ENCODE measurements around the gene CXCR6.

The CXCR6 gene

GRCh38 chr3:45943207-45943846 is at the start of gene CXCR6:
Gene CXCR6, plus strand, starts transcription at chr3:45943464. Its CDS starts 3,018 bp downstream, at chr3:45946482.
- no peak for FAIRE-seq

- FAIRE-seq = no peak
Measured at GRCh38 chr3:45894015-45894414, 49.2 kb upstream of the CXCR6 start.

GRCh38 chr3:45895686-45896468 is 47.4 kb upstream of the CXCR6 start:
- no peak for FAIRE-seq

- FAIRE-seq = no peak
Measured at GRCh38 chr3:45896956-45897355, 46.3 kb upstream of the CXCR6 start.

- FAIRE-seq = no peak
Measured at GRCh38 chr3:45904931-45905330, 38.3 kb upstream of the CXCR6 start.

- FAIRE-seq = no peak
Measured at GRCh38 chr3:45905755-45906154, 37.5 kb upstream of the CXCR6 start.

GRCh38 chr3:45906681-45907407 is 36.4 kb upstream of the CXCR6 start:
- no peak for FAIRE-seq

GRCh38 chr3:45907769-45908705 is 35.2 kb upstream of the CXCR6 start:
- no peak for FAIRE-seq

GRCh38 chr3:45908761-45909160 is 34.5 kb upstream of the CXCR6 start:
- FAIRE-seq = no peak

- FAIRE-seq = no peak
Measured at GRCh38 chr3:45909542-45909941, 33.7 kb upstream of the CXCR6 start.

- no peak for FAIRE-seq
Measured at GRCh38 chr3:45910892-45911291, 32.4 kb upstream of the CXCR6 start.

GRCh38 chr3:45911511-45912226 is 31.6 kb upstream of the CXCR6 start:
- FAIRE-seq = no peak

- FAIRE-seq = no peak
Measured at GRCh38 chr3:45912435-45912834, 30.8 kb upstream of the CXCR6 start.

GRCh38 chr3:45914362-45915058 is 28.8 kb upstream of the CXCR6 start:
- FAIRE-seq = no peak

- no peak for FAIRE-seq
Measured at GRCh38 chr3:45915059-45915439, 28.2 kb upstream of the CXCR6 start.

GRCh38 chr3:45915518-45916231 is 27.6 kb upstream of the CXCR6 start:
- no peak for FAIRE-seq

- FAIRE-seq = no peak
Measured at GRCh38 chr3:45917146-45917898, 25.9 kb upstream of the CXCR6 start.

- FAIRE-seq = no peak
Measured at GRCh38 chr3:45921158-45922038, 21.9 kb upstream of the CXCR6 start.

GRCh38 chr3:45922039-45922326 is 21.3 kb upstream of the CXCR6 start:
- FAIRE-seq = no peak
